Gastrocnemius medialis (tissue), 4 donors: ENCODE measurements around the gene ARVCF. TPM values are rescaled to one million over a fixed set of nuclear protein-coding genes. Genes with fewer than 3 reads are reported as not detected.
A peak's percentile ranks its signal among the peaks of the same experiment; 100 is the strongest.

Experiments used
- ATAC-seq, 2 donors: fragments of 150-250 bp; one replicate each; pipeline ENCODE4 v1.9.1; 2016
- DNase-seq, 2 donors: peaks; one replicate each; pipeline ENCODE4 v3.0.0-alpha.2; 2019
- H3K27ac ChIP-seq, 4 donors: fragments of 200-600 bp; sonication (generic); 1 replicate in 1 of 4; 2 replicates in 3 of 4; pipeline ENCODE4 v1.5.1; 2016 to 2018; ENCODE audit warnings: mild to moderate bottlenecking in 2 of 4, moderate library complexity in 1 of 4
- H3K27me3 ChIP-seq, 3 donors: fragments of 200-600 bp; sonication (generic) in 2 of 3; 1 replicate in 1 of 3; 2 replicates in 2 of 3; pipeline versions ENCODE4 v1.5.1 to v1.6.0; 2016 to 2019; ENCODE audit warnings: mild to moderate bottlenecking in 1 of 3, moderate library complexity in 1 of 3
- H3K36me3 ChIP-seq, 2 donors: fragments of 200-600 bp; sonication (generic) in 1 of 2; one replicate each; pipeline ENCODE4 v1.5.1; 2017 to 2018
- H3K4me1 ChIP-seq, 2 donors: fragments of 200-600 bp; sonication (generic) in 1 of 2; one replicate each; pipeline ENCODE4 v1.5.1; 2016 to 2017; ENCODE audit warnings: mild to moderate bottlenecking in 2 of 2
- H3K4me3 ChIP-seq, 4 donors: fragments of 200-600 bp; sonication (generic) in 3 of 4; 1 replicate in 1 of 4; 2 replicates in 3 of 4; pipeline ENCODE4 v1.5.1; 2016 to 2019; ENCODE audit warnings: mild to moderate bottlenecking in 2 of 4
- H3K9me3 ChIP-seq, 3 donors: fragments of 200-600 bp; sonication (generic) in 2 of 3; 1 replicate in 1 of 3; 2 replicates in 2 of 3; pipeline ENCODE4 v1.5.1; 2016 to 2019
- POLR2A ChIP-seq, 2 donors: fragments of 450-650 bp; IDR thresholded peaks; one replicate each; pipeline ENCODE4 v1.6.1; 2017; ENCODE audit warnings: antibody characterized with exemption in 2 of 2, mild to moderate bottlenecking in 2 of 2, moderate library complexity in 2 of 2
- in situ Hi-C, 4 donors: fragments of 200-750 bp; cut with MboI; loops; one replicate each; pipeline versions ENCODE4 v1.15.0 to v1.8.0; 2017; ENCODE audit warnings: low sequenced_read_pairs in 4 of 4
- intact Hi-C: fragments of 100-400 bp; cut with DNase I; formaldehyde crosslinking; loops from one replicate; pipeline ENCODE4 v1.15.1; 2023; ENCODE audit warnings: low total_unique reads
- total RNA-seq, 4 donors: library from RNA; depleted of rRNA; stranded (reverse); fragments of >200 nt; gene quantifications; one replicate each; pipeline versions ENCODE4 v1.1.0 to v1.2.3, GENCODE V29; 2016
- TF ChIP-seq, protein P1 (sequence below), 5 experiments: fragments of 450-650 bp in 3 of 5; fragments of 200-600 bp in 2 of 5; sonication (generic) in 2 of 5; IDR thresholded peaks in 4 of 5; conservative IDR thresholded peaks in 1 of 5; 1 replicate in 4 of 5; 2 replicates in 1 of 5; pipeline ENCODE4 v1.5.1; 2016 to 2019; ENCODE audit warnings: antibody characterized with exemption in 5 of 5, mild to moderate bottlenecking in 3 of 5, moderate library complexity in 3 of 5

Gene ARVCF
- total RNA-seq, 4 donors from 2014 or later: 6.9 to 19.6 (median 18.0) TPM

DNA sequence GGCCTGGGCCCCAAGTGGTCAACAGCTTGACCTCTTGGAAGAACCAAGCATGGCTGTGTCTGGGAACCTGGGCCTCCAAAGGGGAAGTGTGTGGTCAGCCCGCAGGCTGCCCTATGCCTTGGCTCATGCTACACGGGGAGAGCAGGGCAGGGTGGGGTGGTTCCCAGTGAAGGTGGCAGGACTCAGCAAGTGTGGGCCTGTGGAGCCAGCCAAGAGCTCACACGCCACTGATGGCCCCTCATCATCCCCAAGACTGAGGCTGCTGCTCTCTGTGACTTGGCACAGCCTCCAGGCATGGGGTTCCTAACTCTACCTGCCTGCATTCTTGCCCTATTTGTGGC, 47.5 kb upstream of the ARVCF start:
- ATAC-seq: peak in 1 of 2 donors; percentile 9
- no peaks in the 10 kb centered on the region for H3K9me3 ChIP-seq
- TF ChIP-seq, protein P1, sequence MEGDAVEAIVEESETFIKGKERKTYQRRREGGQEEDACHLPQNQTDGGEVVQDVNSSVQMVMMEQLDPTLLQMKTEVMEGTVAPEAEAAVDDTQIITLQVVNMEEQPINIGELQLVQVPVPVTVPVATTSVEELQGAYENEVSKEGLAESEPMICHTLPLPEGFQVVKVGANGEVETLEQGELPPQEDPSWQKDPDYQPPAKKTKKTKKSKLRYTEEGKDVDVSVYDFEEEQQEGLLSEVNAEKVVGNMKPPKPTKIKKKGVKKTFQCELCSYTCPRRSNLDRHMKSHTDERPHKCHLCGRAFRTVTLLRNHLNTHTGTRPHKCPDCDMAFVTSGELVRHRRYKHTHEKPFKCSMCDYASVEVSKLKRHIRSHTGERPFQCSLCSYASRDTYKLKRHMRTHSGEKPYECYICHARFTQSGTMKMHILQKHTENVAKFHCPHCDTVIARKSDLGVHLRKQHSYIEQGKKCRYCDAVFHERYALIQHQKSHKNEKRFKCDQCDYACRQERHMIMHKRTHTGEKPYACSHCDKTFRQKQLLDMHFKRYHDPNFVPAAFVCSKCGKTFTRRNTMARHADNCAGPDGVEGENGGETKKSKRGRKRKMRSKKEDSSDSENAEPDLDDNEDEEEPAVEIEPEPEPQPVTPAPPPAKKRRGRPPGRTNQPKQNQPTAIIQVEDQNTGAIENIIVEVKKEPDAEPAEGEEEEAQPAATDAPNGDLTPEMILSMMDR (IDR thresholded peaks at IDR 0.05 in 4 of 5, conservative IDR thresholded peaks at IDR 0.05 in 1 of 5): no peak
- TF ChIP-seq POLR2A (IDR thresholded peaks at IDR 0.05): no peak
- DNase-seq: no peak
- no peaks in the 10 kb centered on the region for H3K27me3 ChIP-seq
- H3K4me3 ChIP-seq: no peak overlapping the region
- peaks cover 0 to 31% of the 10 kb centered on the region in 2 donors for H3K36me3 ChIP-seq
- intact Hi-C loops: no loop called here
- H3K27ac ChIP-seq: peak overlapping the region; percentile 53 to 68 (median 66)
- peaks cover 6 to 16% of the 10 kb centered on the region in 2 donors for H3K4me1 ChIP-seq
- in situ Hi-C loops: no loop called here

DNA sequence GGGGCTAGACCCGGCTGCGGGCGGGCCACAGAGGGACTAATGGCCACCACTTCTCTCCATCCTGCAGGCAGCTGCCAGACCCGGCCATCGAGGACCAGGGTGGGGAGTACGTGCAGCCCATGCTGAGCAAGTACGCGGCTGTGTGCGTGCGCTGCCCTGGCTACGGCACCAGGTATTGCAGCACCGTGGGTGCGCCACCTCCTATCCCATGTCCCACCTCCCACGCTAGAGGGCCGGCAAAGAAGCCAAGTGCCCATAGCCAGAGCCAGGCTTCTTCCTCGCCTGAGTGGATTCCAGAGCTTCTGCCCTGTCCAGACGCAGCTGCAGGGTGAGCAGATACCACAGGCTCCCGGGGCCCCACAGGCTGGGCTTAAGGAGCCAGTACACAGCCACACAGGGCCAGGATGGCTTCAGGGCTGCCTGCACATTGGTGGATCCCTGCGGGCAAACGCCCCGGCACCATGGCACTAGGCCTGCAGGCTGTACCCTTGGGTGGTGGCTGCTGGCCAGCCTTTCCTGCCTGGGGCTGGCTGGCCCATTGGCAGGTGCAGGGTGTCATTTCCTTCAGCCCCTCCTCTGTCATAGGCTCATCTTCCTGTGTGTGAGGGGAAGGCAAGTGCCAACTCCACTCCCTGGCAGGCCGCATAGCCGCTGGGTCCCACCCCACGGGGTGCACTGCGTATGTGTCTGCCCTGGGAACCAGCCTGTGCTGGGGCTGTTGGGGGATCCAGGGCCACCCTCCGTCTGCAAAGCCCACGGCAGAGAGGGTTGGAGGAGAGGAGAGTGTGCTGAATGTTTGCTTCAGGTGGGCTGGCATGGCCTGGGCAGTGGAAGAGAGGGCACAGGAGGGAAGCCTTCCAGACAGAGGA, 46.9 kb upstream of the ARVCF start:
- peak; percentile 40 to 77 for DNase-seq
- TF ChIP-seq, protein P1 (IDR thresholded peaks at IDR 0.05 in 4 of 5, conservative IDR thresholded peaks at IDR 0.05 in 1 of 5): peak in 2 of 5 experiments; percentile 28 to 33
- no peak for TF ChIP-seq POLR2A (IDR thresholded peaks at IDR 0.05)
- in situ Hi-C loops: no loop called here
- H3K27me3 ChIP-seq: no peaks in the 10 kb centered on the region
- ATAC-seq: peak; percentile 58 to 84
- no peak overlapping the region for H3K4me3 ChIP-seq
- H3K27ac ChIP-seq: peak overlapping the region; percentile 53 to 68 (median 66)
- H3K36me3 ChIP-seq: peaks cover 0 to 31% of the 10 kb centered on the region in 2 donors
- no peaks in the 10 kb centered on the region for H3K9me3 ChIP-seq
- peaks cover 6 to 16% of the 10 kb centered on the region in 2 donors for H3K4me1 ChIP-seq
- intact Hi-C loops: no loop called here

DNA sequence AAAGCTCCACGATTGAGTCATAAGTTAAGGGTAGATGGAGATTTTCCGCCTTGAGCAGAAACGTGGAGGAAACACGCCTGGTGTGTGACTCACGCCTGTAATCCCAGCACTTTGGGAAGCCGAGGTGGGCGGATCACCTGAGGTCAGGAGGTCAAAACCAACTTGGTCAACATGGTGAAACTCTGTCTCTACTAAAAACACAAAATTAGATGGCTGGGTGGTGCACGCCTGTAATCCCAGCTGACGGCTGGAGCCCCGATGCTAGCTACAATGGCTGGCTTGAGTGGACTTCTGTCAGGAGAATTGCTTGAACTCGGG, 46.1 kb upstream of the ARVCF start:
- in situ Hi-C loops: no loop called here

DNA sequence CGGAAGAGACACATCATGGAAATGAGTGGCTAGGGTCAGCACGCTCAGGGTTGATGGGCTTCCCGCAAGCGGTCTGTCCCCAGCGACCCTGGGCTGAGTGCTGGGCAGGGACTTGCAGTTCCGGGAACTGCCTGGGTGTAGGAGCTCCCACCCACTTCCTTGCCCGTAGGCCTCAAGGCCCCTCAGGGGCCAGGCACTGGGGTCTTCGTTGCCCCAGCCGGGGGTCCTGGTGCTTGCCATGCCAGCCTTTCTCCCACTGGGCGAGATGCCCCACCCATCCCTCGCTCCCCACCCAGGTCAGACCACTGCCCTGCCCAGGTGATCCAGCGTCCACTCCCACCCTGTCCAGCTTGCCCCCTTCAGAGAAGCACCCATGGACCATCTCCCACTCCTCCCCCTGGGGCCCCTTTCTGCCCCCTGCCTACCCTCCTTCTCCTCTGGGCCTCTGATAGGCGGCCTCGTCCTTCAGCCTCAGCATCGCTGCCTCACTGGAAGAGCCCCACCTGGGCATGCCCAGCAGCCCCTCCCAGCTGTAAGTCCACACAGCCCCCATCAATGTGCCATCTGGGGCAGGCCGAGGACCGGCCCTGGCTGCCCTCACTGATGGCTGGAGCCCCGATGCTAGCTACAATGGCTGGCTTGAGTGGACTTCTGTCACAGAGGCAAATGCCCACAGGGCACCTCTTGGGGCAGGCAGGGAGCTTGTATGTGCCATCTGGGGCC, 45.6 kb upstream of the ARVCF start:
- H3K4me3 ChIP-seq: no peak overlapping the region
- H3K4me1 ChIP-seq: peaks cover 6 to 16% of the 10 kb centered on the region in 2 donors
- no peaks in the 10 kb centered on the region for H3K9me3 ChIP-seq
- no peak for TF ChIP-seq POLR2A (IDR thresholded peaks at IDR 0.05)
- H3K27me3 ChIP-seq: no peaks in the 10 kb centered on the region
- intact Hi-C loops: no loop called here
- in situ Hi-C loops: no loop called here
- peaks cover 0 to 43% of the 10 kb centered on the region in 2 donors for H3K36me3 ChIP-seq
- ATAC-seq: no peak
- no peak overlapping the region for H3K27ac ChIP-seq
- DNase-seq: no peak

More for the DNA sequence above, 46.1 kb upstream of the ARVCF start:
- Histone ChIP-seq H3K9me3 (no peaks in the 10 kb centered on the region), H3K4me1 (peaks cover 6 to 16% of the 10 kb centered on the region in 2 donors), H3K27me3 (no peaks in the 10 kb centered on the region), H3K27ac (peak overlapping the region in 3 of 4 donors; percentile 53 to 68 (median 63)), H3K36me3 (peaks cover 0 to 38% of the 10 kb centered on the region in 2 donors), H3K4me3 (no peak overlapping the region)
- ATAC-seq (no peak), DNase-seq (no peak)
- intact Hi-C loops: no loop called here
- TF ChIP-seq POLR2A (IDR thresholded peaks at IDR 0.05): no peak
- TF ChIP-seq, protein P1 (IDR thresholded peaks at IDR 0.05 in 4 of 5, conservative IDR thresholded peaks at IDR 0.05 in 1 of 5): no peak

DNA sequence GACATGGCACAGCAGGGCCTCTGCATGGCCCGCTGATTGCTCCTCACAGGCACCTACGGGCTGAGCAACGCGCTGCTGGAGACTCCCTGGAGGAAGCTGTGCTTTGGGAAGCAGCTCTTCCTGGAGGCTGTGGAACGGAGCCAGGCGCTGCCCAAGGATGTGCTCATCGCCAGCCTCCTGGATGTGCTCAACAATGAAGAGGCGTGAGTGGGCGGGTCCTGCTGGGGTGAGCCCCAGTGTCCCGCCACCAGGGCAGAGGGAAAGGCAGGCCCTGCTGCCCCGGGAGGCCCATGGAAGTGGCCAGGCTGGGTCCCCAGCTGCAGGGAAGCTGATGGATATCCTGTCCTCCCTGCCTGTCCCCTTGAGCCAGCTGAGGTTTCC, 44.8 kb upstream of the ARVCF start:
- Histone ChIP-seq H3K4me3 (no peak overlapping the region), H3K9me3 (no peaks in the 10 kb centered on the region), H3K27ac (no peak overlapping the region), H3K27me3 (no peaks in the 10 kb centered on the region), H3K36me3 (peaks cover 0 to 50% of the 10 kb centered on the region in 2 donors), H3K4me1 (peaks cover 6 to 16% of the 10 kb centered on the region in 2 donors)
- TF ChIP-seq, protein P1 (IDR thresholded peaks at IDR 0.05 in 4 of 5, conservative IDR thresholded peaks at IDR 0.05 in 1 of 5): no peak
- TF ChIP-seq POLR2A (IDR thresholded peaks at IDR 0.05): no peak
- in situ Hi-C loops (no loop called here), intact Hi-C loops (no loop called here)
- ATAC-seq: no peak
- DNase-seq: no peak
